SIG-M5 treated with dmso at 0.1 percent for 504 hours (cell line): ENCODE data around the gene JMY.

ENCODE experiments used
- DNase-seq: peaks from one replicate; lab custom pipeline; 2025; ENCODE audit not compliant: unreplicated experiment; lab: John Stamatoyannopoulos, UW

The JMY gene

GRCh38 chr5:79285285-79285684 lies 49.4 kb downstream of the JMY start:
- no peak for DNase-seq

DNA sequence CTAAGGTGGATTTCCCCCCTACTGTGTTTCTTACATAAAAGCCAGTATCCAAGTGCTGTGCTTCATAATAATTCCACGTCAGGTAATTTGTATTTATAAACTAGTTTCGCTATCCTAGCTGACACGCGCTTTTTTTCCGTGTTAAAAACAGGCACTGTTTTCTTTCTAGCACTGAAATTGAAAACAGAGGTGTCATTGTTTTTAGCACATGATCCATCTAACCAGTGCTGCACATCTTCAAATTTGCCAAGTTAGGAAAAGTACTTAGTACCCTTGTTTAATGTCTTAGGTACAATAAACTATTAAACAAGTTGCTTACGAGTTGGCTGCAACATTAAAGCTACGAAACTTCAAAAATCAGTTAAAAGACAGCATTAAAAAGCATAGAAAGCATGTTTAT lies 49.9 kb downstream of the JMY start:
- no peak for DNase-seq

GRCh38 chr5:79287380-79287779 lies 51.4 kb downstream of the JMY start:
- DNase-seq: no peak

DNA sequence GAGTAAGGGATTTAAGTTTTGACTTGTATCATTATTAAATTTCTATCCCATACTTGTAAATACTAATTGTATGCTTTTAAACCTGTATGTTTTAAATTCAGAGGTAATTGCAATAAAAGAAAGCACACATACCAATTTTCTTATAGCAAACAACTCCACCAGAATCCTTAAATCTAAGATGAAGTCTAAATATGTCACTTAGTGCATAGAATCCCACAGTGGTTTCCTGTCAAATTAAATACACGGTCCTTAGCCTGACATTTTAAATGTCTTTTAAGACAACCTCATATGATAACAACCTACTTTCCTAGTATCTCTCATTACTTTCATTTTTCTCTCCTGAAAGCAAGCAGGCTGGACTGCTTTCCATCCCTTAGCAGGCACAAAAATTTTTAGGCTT lies 52.0 kb downstream of the JMY start:
- no peak for DNase-seq

DNA sequence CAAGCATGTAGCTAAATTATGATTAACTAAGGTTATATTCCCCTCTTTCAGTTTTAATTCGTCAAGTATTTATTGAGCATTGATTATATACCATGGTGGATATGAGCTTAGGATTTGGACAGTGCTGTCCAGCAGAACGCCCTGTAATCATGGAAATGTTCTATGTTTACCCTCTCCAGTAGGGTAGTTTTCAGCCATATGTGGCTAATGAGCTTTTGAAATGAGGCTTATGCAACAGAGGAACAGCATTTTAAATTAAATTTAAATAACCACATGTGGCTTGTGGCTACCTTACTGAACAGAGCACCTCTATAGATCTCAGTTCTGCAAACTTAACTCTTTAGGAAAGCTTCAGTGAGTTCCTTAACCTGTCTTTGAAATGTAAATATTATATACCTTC lies 59.1 kb downstream of the JMY start:
- DNase-seq: no peak

DNA sequence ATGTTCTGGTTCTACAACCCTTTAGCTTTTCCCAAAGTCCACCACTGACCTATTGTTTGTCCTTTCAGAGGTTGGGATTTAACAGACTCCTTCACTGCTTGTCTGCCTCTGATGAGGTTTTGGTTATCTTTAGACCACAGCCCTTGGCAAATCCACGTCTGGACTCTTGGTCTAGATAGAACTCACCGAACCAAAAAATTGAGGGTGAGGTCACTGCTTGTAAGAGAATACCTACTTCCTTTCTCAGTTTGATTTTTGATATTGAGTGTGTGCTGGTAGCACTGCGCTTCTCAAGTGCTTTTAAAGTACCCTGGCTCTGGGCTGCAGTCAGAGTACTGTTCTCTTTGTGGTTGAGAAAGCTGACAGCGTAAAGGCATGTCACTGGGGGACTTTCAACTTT lies 61.7 kb downstream of the JMY start:
- no peak for DNase-seq

DNA sequence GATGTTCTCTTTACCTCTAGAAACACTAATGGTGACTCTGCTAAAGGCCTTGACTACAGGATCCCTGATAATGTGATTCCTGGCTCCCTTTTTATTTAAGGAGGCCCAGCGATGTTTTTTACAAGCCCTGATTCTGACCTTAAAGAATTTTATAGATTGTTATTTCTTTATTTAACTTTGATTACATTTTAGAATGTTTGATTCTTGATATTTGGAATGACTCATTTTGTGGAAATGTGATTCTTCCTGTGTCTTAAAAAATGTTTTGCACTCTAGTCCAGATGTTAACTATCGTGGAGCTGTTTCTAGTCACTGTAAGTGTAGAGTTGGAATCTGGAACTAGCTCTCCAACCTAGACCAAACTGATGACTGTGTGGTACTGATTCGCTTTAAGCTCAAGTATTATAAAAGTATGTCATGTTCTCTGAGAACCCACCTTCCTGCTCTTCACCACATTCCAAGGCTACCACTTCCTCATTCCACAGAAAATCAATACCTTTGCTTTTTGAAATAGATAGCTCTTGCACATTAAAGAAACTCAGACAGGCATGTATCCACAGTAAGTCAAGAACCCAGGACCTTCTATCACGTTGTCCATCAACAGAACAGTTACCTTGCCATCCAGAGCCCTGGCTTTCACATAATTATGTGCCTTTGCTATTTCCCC lies 65.2 kb downstream of the JMY start:
- no peak for DNase-seq

GRCh38 chr5:79302454-79302853 lies 66.5 kb downstream of the JMY start:
- DNase-seq: no peak

GRCh38 chr5:79305706-79306105 lies 69.8 kb downstream of the JMY start:
- DNase-seq: no peak

DNA sequence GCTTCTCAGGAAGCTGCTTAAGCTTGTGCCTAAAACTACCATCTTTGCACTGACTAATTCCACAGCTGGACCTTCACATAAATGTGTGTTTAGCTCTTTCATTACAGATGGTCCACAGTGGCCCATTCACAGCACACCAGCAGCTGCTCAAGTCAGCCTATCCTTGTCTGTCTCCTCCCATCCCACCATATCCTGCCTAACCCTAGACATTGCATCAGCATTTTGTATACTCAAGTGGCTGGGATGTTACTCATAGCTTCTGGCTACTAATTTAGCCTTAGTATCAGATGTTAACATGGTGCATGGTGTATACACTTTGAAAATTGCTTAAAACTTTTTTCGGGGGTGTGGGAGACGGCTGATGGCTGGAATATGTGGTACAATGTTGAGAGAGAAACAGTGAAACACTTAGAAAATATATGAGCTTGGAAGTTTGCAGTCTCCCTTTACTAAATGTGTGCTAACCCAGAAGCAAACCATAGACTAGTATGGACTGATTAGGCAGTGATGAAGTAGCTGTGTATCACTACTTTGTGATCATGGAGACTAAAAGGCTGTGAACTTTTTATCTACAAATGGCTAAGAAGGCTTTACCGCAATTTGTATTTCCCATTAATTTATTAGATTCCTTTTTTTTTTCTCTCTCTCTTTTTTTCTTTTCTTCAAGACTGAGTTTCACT lies 83.1 kb downstream of the JMY start:
- DNase-seq: no peak

DNA sequence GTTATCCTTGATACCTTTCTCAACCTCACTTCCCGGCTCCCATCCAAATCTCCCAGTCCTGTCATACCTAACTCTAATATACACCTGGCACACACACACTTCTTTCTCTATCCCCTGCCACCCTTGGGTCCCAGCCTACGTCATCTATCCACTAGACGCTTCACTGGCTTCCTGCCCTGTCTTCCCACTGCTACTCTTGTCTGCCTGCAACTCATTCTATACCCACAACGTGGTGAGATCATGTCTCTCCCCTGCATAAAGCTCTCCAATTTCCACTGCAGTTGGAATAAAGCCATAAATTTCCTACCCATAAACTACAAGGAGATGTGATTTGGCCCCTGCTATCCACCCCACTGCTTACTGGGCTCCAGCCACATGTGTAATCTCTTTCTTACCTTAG lies 93.5 kb downstream of the JMY start:
- no peak for DNase-seq

DNA sequence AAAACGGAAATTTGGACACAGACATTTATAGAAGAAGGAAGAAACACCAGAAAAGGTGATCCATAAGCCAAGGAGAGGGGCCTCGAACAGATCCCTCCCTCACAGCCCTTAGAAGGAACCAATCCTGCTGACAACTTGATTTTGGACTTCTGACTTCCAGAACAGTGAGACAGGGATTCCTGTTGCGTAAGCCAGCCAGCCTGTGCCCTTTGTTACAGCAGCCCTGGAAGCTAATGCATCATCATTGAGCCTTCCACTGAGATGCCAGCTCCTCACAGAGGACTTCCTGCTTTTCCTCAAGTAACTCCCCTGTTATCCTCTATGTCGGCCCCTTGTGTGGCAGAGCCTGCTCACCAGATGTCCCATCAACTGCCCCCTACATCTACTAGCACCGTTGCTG lies 94.1 kb downstream of the JMY start:
- no peak for DNase-seq

GRCh38 chr5:79333852-79334557 lies 98.1 kb downstream of the JMY start:
- DNase-seq: no peak

- peak; percentile 13 for DNase-seq
Observed at GRCh38 chr5:79346420-79346824, 110.5 kb downstream of the JMY start.

GRCh38 chr5:79349047-79349446 lies 113.1 kb downstream of the JMY start:
- no peak for DNase-seq

- DNase-seq: no peak
Observed at GRCh38 chr5:79349881-79350280, 114.0 kb downstream of the JMY start.

GRCh38 chr5:79357398-79357797 lies 121.5 kb downstream of the JMY start:
- no peak for DNase-seq
